Fibroblast of pulmonary artery (primary cell): ENCODE results near the gene GPRIN3.
A peak's percentile ranks its signal among the peaks of the same experiment; 100 is the strongest.
"Not testable (repeated sequence)": the region's sequence is repeated elsewhere in the genome, so short reads cannot be mapped to it uniquely, and the experiment has no call there.

Source experiments
- DNase-seq: peaks from one replicate; pipeline ENCODE4 v3.0.0-alpha.2; 2010; ENCODE audit warnings: low read depth
- H3K4me3 ChIP-seq: replicated peaks from 2 replicates; pipeline ENCODE4 v1.5.1; 2011; ENCODE audit warnings: low read depth, mild to moderate bottlenecking, control low read depth, low read length, moderate library complexity
- TF ChIP-seq, protein P1 (sequence below): IDR thresholded peaks from 2 replicates; pipeline ENCODE4 v1.5.1; 2011; ENCODE audit warnings: mild to moderate bottlenecking, control low read depth, low read length, inconsistent platforms; ENCODE audit errors: missing control alignments

GPRIN3 gene

GRCh38 chr4:89316211-89316610 lies 8.6 kb upstream of the GPRIN3 start:
- DNase-seq: peak; percentile 27
- no peak overlapping the region for H3K4me3 ChIP-seq
- TF ChIP-seq, protein P1, sequence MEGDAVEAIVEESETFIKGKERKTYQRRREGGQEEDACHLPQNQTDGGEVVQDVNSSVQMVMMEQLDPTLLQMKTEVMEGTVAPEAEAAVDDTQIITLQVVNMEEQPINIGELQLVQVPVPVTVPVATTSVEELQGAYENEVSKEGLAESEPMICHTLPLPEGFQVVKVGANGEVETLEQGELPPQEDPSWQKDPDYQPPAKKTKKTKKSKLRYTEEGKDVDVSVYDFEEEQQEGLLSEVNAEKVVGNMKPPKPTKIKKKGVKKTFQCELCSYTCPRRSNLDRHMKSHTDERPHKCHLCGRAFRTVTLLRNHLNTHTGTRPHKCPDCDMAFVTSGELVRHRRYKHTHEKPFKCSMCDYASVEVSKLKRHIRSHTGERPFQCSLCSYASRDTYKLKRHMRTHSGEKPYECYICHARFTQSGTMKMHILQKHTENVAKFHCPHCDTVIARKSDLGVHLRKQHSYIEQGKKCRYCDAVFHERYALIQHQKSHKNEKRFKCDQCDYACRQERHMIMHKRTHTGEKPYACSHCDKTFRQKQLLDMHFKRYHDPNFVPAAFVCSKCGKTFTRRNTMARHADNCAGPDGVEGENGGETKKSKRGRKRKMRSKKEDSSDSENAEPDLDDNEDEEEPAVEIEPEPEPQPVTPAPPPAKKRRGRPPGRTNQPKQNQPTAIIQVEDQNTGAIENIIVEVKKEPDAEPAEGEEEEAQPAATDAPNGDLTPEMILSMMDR: no peak

- DNase-seq: peak; percentile 23
- TF ChIP-seq, protein P1: no peak
- H3K4me3 ChIP-seq: no peak overlapping the region
Observed at GRCh38 chr4:89314291-89314690, 6.7 kb upstream of the GPRIN3 start.

DNA sequence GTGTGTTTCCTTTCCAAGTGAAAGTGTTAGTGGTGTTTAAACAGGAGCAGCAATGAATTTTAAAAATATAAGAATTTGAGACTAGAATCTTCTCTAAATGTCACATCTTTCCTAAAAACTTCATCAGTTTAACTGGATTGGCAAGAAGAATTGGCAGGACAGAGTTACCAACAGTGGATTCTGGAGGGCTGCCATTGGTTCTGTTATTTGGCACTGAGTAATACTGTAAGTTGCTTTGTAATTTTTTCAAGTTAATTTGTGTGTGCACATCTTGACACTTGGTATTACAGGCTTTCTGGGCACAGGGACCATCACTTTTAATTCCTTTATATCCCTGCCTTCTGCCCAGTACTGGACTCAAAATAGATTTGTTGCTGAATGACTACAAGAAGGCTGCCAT lies 4.5 kb upstream of the GPRIN3 start:
- peak; percentile 18 for DNase-seq
- H3K4me3 ChIP-seq: no peak overlapping the region
- TF ChIP-seq, protein P1: no peak

- no peak overlapping the region for H3K4me3 ChIP-seq
- no peak for DNase-seq
- TF ChIP-seq, protein P1: no peak
Observed at GRCh38 chr4:89311433-89311832, 3.8 kb upstream of the GPRIN3 start.

- H3K4me3 ChIP-seq, DNase-seq: not testable (repeated sequence)
Observed at GRCh38 chr4:89309154-89309553, 1.6 kb upstream of the GPRIN3 start.

DNA sequence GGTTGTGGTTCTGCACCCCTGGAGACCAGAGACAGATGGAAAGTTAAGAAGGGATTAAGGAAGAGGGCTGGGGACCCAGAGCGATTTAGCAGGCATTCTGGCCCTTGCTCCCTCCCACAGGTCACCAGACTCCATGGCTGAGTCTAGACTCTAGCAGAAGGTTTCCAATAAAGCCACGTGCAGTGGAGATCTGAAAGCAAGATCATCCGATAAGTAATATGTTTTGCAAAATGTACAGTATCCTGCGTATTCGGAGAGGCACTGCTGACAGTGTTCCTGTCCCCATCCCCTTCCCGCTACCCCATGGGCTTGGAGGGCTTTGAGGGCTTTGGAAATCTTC lies 531 bp upstream of the GPRIN3 start:
- TF ChIP-seq, protein P1: no peak
- peak overlapping the region; percentile 56 for H3K4me3 ChIP-seq
- no peak for DNase-seq

GRCh38 chr4:89307178-89307445 lies 488 bp downstream of the GPRIN3 start:
- TF ChIP-seq, protein P1: no peak
- no peak for DNase-seq
- peak overlapping the region; percentile 56 for H3K4me3 ChIP-seq
